Measurements from ENCODE around the gene STXBP5. TPM values are rescaled to one million over a fixed set of nuclear protein-coding genes. Genes with fewer than 3 reads are reported as not detected.

The STXBP5 gene
- total and polyA plus RNA-seq, 2 of the 4 experiments (the other 2 are of a cell fraction) = 13.2 to 46.4 TPM

DNA sequence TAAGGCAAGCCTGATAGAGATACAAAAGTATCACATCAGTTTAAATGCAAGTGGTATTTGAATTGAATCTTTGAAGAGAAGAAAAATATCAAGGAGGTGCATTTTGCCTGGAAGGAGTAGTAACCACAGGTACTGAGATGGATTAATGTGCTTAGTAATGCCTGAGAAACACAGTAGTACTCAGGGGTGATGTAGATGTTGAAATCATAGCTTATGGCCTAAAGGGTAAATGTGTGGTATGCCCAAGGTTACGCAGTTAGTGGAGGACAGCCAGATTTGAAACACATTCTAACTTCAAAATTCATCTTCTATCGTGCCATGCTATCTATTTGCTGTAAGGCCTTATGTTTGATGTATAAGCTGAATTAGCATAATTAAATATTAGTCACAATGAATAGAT is 55.9 kb downstream of the STXBP5 start:
- no peak overlapping the region for H2BK15ac ChIP-seq (ENCODE audit: low read depth, low read length)
- no peak overlapping the region for H2BK5ac ChIP-seq (ENCODE audit: low read depth, low read length, poor library complexity, severe bottlenecking)
- no TSS peak for BruUV-seq (replicated peaks)
- intact Hi-C loops (cut with micrococcal nuclease) (no loop called here), in situ Hi-C loops (cut with MboI; ENCODE audit: low sequenced_read_pairs) (no loop called here), dilution Hi-C loops (cut with HindIII; ENCODE audit: low sequenced_read_pairs, unreplicated experiment) (no loop called here)
- no peak for DNase-seq
- peaks cover 0 to 15% of the 10 kb centered on the region in 2 experiments; a peak in 3 of 4 replicates for H3K79me1 ChIP-seq (ENCODE audit: low read depth in 1 of 2, low read length in 2 of 2)
- no peak overlapping the region for H3K4me3 ChIP-seq (ENCODE audit: insufficient read depth, low read depth, low read length)
- no peak overlapping the region for H3K27ac ChIP-seq (ENCODE audit: insufficient read depth, low read length)
- H3K4ac ChIP-seq (ENCODE audit: low read depth, low read length) = no peak overlapping the region
- peaks cover 7% of the 10 kb centered on the region for H3K36me3 ChIP-seq (ENCODE audit: control insufficient read depth, insufficient read depth, low read length)
- H4K20me1 ChIP-seq (ENCODE audit: insufficient read depth, low read length) = no peaks in the 10 kb centered on the region
- no peak overlapping the region for H3K9ac ChIP-seq (ENCODE audit: low read depth, low read length)
- H3K4me1 ChIP-seq (ENCODE audit: control insufficient read depth, insufficient read depth, low read length) = no peaks in the 10 kb centered on the region
- H4K5ac ChIP-seq (ENCODE audit: low read depth, low read length) = no peak overlapping the region
- TF ChIP-seq, protein P1, sequence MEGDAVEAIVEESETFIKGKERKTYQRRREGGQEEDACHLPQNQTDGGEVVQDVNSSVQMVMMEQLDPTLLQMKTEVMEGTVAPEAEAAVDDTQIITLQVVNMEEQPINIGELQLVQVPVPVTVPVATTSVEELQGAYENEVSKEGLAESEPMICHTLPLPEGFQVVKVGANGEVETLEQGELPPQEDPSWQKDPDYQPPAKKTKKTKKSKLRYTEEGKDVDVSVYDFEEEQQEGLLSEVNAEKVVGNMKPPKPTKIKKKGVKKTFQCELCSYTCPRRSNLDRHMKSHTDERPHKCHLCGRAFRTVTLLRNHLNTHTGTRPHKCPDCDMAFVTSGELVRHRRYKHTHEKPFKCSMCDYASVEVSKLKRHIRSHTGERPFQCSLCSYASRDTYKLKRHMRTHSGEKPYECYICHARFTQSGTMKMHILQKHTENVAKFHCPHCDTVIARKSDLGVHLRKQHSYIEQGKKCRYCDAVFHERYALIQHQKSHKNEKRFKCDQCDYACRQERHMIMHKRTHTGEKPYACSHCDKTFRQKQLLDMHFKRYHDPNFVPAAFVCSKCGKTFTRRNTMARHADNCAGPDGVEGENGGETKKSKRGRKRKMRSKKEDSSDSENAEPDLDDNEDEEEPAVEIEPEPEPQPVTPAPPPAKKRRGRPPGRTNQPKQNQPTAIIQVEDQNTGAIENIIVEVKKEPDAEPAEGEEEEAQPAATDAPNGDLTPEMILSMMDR (conservative IDR thresholded peaks at IDR 0.05; ENCODE audit: low read depth, low read length) = no peak
- TF ChIP-seq FOS (IDR thresholded peaks at IDR 0.05; ENCODE audit: low read depth, low read length) = no peak
- no peak for TF ChIP-seq RAD21 (IDR thresholded peaks at IDR 0.05; ENCODE audit: low read length)
- TF ChIP-seq RCOR1 (IDR thresholded peaks at IDR 0.05; ENCODE audit: insufficient replicate concordance, low read length) = no peak
- TF ChIP-seq CEBPB (IDR thresholded peaks at IDR 0.05; ENCODE audit: low read depth, low read length) = no peak
- TF ChIP-seq MXI1 (IDR thresholded peaks at IDR 0.05; ENCODE audit: borderline replicate concordance, low read depth, low read length) = no peak
- no peak for TF ChIP-seq CHD1 (IDR thresholded peaks at IDR 0.05; ENCODE audit: low read depth, low read length)
- TF ChIP-seq POLR2A (IDR thresholded peaks at IDR 0.05; ENCODE audit: low read depth, low read length) = no peak
- TF ChIP-seq RFX5 (IDR thresholded peaks at IDR 0.05; ENCODE audit: low read depth, low read length) = no peak
- TF ChIP-seq NFE2L2 (IDR thresholded peaks at IDR 0.05; ENCODE audit: low read depth, low read length) = no peak
- TF ChIP-seq SMC3 (IDR thresholded peaks at IDR 0.05; ENCODE audit: low read depth, low read length) = no peak
- no peak overlapping the region for H4K91ac ChIP-seq (ENCODE audit: insufficient read depth, low read depth, low read length)
- no peak overlapping the region for H3K4me2 ChIP-seq (ENCODE audit: low read depth, low read length)
- H2BK20ac ChIP-seq (ENCODE audit: low read depth, low read length) = no peak overlapping the region
- WGBS, 2 experiments (ENCODE audit: extremely low coverage in 2 of 2, insufficient read length in 1 of 2) = no CpG with 5 or more reads among the region's 2 CpGs
- H3K9me1 ChIP-seq (ENCODE audit: insufficient read depth, low read length) = no peaks in the 10 kb centered on the region; the same call in 1 of the 2 replicates
- H3K9me3 ChIP-seq (ENCODE audit: control insufficient read depth, insufficient read depth, low read length) = no peaks in the 10 kb centered on the region
- H2AK9ac ChIP-seq (replicated peaks; ENCODE audit: low read depth, low read length, poor library complexity) = no peak overlapping the region
- H3K18ac ChIP-seq (ENCODE audit: low read depth, low read length) = no peak overlapping the region
- no peak overlapping the region for H4K8ac ChIP-seq (ENCODE audit: low read depth in 2 of 2, low read length in 2 of 2)
- H3K14ac ChIP-seq (replicated peaks; ENCODE audit: low read depth, low read length) = no peak overlapping the region
- H2BK120ac ChIP-seq (ENCODE audit: low read depth, low read length) = no peak overlapping the region
- CTCF ChIA-PET = no interaction called here
- no peak overlapping the region for H3K23ac ChIP-seq (ENCODE audit: low read depth, low read length)
- H3K56ac ChIP-seq (ENCODE audit: extremely low read depth, insufficient read depth, low read length) = no peak overlapping the region
- H2AFZ ChIP-seq (replicated peaks; ENCODE audit: low read length, poor library complexity) = no peak overlapping the region
- no peaks in the 10 kb centered on the region for H3K27me3 ChIP-seq (ENCODE audit: control insufficient read depth, insufficient read depth, low read length)
- no peak overlapping the region for H2AK5ac ChIP-seq (ENCODE audit: low read depth, low read length)
- ATAC-seq (ENCODE audit: low read depth) = no peak
- POLR2A ChIA-PET (ENCODE audit: unreplicated experiment) = no interaction called here

All from IMR-90 (cell line).